Activated naive CD4-positive, alpha-beta T cell treated with anti-CD3 and anti-CD28 coated beads for 36 hours (primary cell): ENCODE results near the gene CLIC1. TPM values are rescaled to one million over a fixed set of nuclear protein-coding genes. Genes with fewer than 3 reads are reported as not detected.

ENCODE experiments used
- CTCF ChIA-PET: fragments of 350-600 bp; sonication (Branson Sonifier 250); formaldehyde crosslinking; loops from one replicate; lab custom pipeline; 2021; ENCODE audit warnings: antibody characterized with exemption; lab: Charles Lee
- DNase-seq: peaks from one replicate; pipeline ENCODE4 v3.0.0-alpha.2; 2020
- H3K27ac Mint-ChIP-seq: one replicate; pipeline ENCODE4 v1.8.0; 2021; ENCODE audit warnings: mild to moderate bottlenecking, mixed read lengths
- H3K27me3 Mint-ChIP-seq: one replicate; pipeline ENCODE4 v1.8.0; 2021; ENCODE audit warnings: low read depth, mixed read lengths
- H3K36me3 Mint-ChIP-seq: one replicate; pipeline ENCODE4 v1.8.0; 2021; ENCODE audit warnings: low read depth, mixed read lengths
- H3K4me1 Mint-ChIP-seq: one replicate; pipeline ENCODE4 v1.8.0; 2021; ENCODE audit warnings: low read depth, mixed read lengths
- H3K4me3 Mint-ChIP-seq: one replicate; pipeline ENCODE4 v1.8.0; 2021; ENCODE audit warnings: mild to moderate bottlenecking, moderate library complexity, mixed read lengths
- H3K9me3 Mint-ChIP-seq: one replicate; pipeline ENCODE4 v1.8.0; 2021; ENCODE audit warnings: mixed read lengths
- intact Hi-C: fragments of 100-400 bp; cut with micrococcal nuclease; formaldehyde crosslinking; loops from one replicate; pipeline ENCODE4 v1.15.1; 2023
- microRNA-seq: library from miRNA; unstranded; fragments of <30 nt; microRNA quantifications from one replicate; pipeline ENCODE4 v1.2.0, GENCODE V29; 2022; ENCODE audit warnings: borderline microRNAs expressed, borderline replicate concordance
- total RNA-seq, 2 experiments: library from RNA; stranded (reverse); gene quantifications; one replicate each; pipeline ENCODE4 v1.2.3, GENCODE V29; 2021

Gene CLIC1
- total RNA-seq, 2 experiments from 2014 or later: 348 to 353 TPM

DNA sequence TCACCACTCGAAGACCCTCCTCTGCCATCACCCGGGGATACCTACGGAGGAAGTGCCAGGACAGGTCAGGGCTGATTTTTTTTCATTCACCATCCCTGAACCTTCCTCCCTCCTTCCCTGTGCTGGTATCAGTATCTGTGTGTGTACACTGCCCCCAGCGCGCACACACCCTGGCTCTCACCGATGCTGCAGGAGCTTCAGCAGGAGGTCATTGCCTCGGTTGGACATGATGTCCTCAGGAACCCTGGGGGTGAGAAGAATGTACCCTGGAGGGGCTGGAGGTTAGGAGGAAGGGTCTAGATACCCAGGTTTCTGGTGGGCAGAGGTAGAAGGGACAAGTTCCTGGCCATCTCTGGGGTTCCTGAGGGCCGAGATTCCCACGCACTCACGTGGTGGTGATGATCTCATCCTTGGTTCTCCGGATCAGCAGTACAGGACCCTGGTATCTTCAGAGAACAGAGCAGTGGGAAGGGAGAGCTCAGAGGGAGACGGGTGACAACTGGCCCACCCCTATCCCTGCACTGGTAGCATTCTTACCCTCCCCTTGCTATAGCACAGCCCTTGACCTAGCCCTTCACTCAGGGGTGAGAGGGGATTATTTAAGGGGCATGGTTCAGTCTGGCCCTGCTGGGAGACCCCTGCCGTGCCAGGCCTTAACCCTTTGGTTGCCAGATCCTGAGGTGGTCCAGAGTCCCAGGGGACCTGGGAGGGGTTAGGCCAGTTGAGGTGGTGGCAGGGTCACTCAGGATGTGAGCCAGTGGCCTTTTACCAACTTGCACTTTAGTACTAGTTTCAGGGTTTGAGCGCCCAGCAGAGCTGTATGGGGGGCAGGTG is 48.3 kb downstream of the CLIC1 start:
- CTCF ChIA-PET: no interaction called here
- H3K27ac Mint-ChIP-seq: peak overlapping the region; percentile 11
- H3K4me3 Mint-ChIP-seq: no peak overlapping the region
- H3K4me1 Mint-ChIP-seq: peaks cover 3% of the 10 kb centered on the region
- peaks cover 9% of the 10 kb centered on the region for H3K36me3 Mint-ChIP-seq
- no peaks in the 10 kb centered on the region for H3K27me3 Mint-ChIP-seq
- intact Hi-C loops: no loop called here
- DNase-seq: no peak
- H3K9me3 Mint-ChIP-seq: no peaks in the 10 kb centered on the region

DNA sequence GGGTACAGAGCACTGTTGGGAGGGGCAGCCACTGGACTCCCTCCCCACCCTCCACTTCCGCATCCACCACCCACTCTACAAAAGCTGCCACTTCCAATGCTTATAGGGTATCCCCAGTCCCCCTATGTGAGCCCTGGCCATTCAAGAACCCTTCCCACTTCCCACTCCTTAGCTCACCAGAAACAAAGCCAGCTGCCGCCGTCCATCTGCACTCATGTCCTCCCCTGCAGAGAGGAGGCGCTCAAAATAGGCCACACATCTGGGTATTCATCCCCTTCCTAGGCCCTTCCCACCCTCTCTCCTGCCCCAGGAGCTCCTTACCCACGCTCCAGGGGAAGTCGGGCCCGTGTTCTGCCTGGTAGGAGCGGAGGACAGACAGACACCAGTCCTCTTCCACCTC is 49.0 kb downstream of the CLIC1 start:
- no peak for DNase-seq
- H3K4me1 Mint-ChIP-seq: peaks cover 3% of the 10 kb centered on the region
- CTCF ChIA-PET: interaction anchor here (1.0 kb wide), 1 partner anchor 41 kb away, joined by 3 read pairs; the partner anchor contains the start of gene DDAH2
- intact Hi-C loops: no loop called here
- peaks cover 7% of the 10 kb centered on the region for H3K36me3 Mint-ChIP-seq
- H3K27ac Mint-ChIP-seq: peak overlapping the region; percentile 11
- no peaks in the 10 kb centered on the region for H3K9me3 Mint-ChIP-seq
- no peak overlapping the region for H3K4me3 Mint-ChIP-seq
- no peaks in the 10 kb centered on the region for H3K27me3 Mint-ChIP-seq

DNA sequence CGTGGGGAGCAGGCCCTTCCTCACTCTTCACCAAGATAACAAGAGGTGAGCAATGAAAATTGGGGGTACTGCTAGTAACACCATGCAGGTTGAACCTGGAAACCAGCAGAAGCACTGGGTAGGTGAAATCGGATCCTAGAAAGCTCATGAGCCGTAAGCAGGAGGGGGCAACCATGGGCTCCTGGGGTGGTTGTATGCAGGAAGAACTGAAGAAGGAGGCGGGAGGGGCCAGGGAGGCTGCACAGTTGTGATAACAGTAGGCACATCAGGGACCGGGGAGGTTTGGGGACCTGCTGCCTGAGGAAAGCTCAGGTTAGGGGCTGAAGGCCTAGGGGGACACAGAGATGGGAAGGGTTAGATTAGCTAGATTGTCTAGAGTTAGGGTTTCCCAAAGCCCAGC is 49.8 kb downstream of the CLIC1 start:
- no peak overlapping the region for H3K4me3 Mint-ChIP-seq
- peaks cover 5% of the 10 kb centered on the region for H3K4me1 Mint-ChIP-seq
- peaks cover 7% of the 10 kb centered on the region for H3K36me3 Mint-ChIP-seq
- H3K9me3 Mint-ChIP-seq: no peaks in the 10 kb centered on the region
- intact Hi-C loops: no loop called here
- CTCF ChIA-PET: interaction anchor here (0.6 to 1.0 kb wide), 2 partner anchors 42 to 49 kb away, joined by 3 read pairs; partner anchors contain the start of gene DDAH2
- no peak for DNase-seq
- no peaks in the 10 kb centered on the region for H3K27me3 Mint-ChIP-seq
- H3K27ac Mint-ChIP-seq: no peak overlapping the region

DNA sequence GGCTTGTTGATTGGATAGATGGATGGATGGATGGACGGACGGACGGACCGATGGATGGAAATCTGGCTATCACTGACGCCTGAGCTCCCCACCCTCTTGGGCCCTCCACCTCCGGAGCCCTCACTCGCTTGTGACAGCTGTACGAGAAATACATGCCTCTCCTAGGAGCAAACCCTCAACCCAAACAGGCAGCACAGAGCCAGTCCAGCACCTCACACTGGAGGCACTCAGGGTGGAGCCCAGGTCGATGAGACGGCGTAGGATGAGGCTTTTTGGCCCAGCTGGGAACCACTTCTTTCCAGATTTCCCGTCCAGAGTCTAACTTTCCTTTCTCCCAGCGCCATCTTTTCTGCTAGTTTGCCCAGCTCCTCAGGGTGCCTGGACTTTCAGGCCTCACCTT is 52.7 kb downstream of the CLIC1 start:
- intact Hi-C loops: no loop called here
- Mint-ChIP-seq H3K4me3 (no peak overlapping the region), H3K4me1 (peaks cover 11% of the 10 kb centered on the region), H3K27me3 (no peaks in the 10 kb centered on the region), H3K27ac (no peak overlapping the region), H3K9me3 (no peaks in the 10 kb centered on the region), H3K36me3 (peaks cover 1% of the 10 kb centered on the region)
- CTCF ChIA-PET: interaction anchor here (1.0 kb wide), 1 partner anchor 87 kb away, joined by 6 read pairs; no protein-coding TSS in a partner anchor
- no peak for DNase-seq

DNA sequence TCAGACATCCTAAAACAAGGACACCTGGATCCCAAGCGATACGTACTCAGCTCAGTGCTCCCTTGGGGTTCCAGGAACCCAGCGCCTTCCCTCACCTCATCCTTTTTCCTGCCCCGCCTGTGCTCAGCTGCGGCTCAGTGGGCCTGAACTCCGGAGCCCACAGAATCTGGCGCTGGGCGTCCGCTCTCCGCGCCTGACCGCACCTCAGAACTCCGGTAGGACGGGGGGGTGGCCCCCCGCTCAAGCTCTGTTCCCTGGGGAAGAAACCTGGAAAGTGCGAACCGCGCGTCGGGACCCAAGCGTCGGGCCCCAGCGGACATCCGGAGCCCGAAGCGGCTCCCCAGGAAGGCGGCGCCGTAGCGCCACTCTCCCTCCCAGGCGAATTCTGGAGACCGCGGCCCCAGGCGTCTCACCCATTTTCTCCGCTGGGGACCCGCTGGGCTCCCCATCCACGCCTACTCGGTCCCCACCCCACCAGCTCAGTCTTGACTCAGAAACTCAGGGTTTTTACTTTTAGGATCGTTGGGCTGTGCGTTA is 55.1 kb downstream of the CLIC1 start:
- no peaks in the 10 kb centered on the region for H3K9me3 Mint-ChIP-seq
- intact Hi-C loops: loop anchor here (2.0 kb wide), 5 partner anchors 88 to 272 kb away; partner anchors contain the start of gene NEU1
- H3K27me3 Mint-ChIP-seq: no peaks in the 10 kb centered on the region
- DNase-seq: peak; percentile 62
- H3K4me1 Mint-ChIP-seq: peaks cover 11% of the 10 kb centered on the region
- CTCF ChIA-PET: interaction anchor here (0.6 to 1.9 kb wide), 12 partner anchors 8 to 271 kb away, joined by 3 to 12 read pairs (median 5); partner anchors contain the start of genes ABHD16A, HSPA1B and MSH5
- no peak overlapping the region for H3K27ac Mint-ChIP-seq
- H3K4me3 Mint-ChIP-seq: peak overlapping the region; percentile 74
- H3K36me3 Mint-ChIP-seq: no peaks in the 10 kb centered on the region

Small RNA genes within 50 kb of the gene (microRNA-seq; reads per million reads assigned to microRNA genes)
- not detected for gene MIR4646

Other genes with a start within 250 kb of the CLIC1 start
- 10 to 100 TPM; 21.4 to 22.6 TPM for gene MICB, start 238.4 kb downstream of the CLIC1 start, total RNA-seq
- not detected for gene MCCD1, start 207.6 kb downstream of the CLIC1 start, total RNA-seq
- 100 to 1,000 TPM; 600 to 624 TPM for gene DDX39B, start 194.5 kb downstream of the CLIC1 start, total RNA-seq
- 1 to 10 TPM; 1.2 to 1.4 TPM for gene ATP6V1G2, start 189.9 kb downstream of the CLIC1 start, total RNA-seq
- 10 to 100 TPM; 20.4 to 20.6 TPM for gene NFKBIL1, start 188.9 kb downstream of the CLIC1 start, total RNA-seq
- gene LTA, start 164.2 kb downstream of the CLIC1 start, total RNA-seq: 100 to 1,000 TPM; 165 to 173 TPM
- gene TNF, start 161.0 kb downstream of the CLIC1 start, total RNA-seq: 10 to 100 TPM; 31.6 to 33.2 TPM
- 10 to 100 TPM; 50.5 to 52.3 TPM for gene LTB, start 154.1 kb downstream of the CLIC1 start, total RNA-seq
- 10 to 100 TPM; 11.5 to 12.5 TPM for gene LST1, start 150.3 kb downstream of the CLIC1 start, total RNA-seq
- gene NCR3, start 143.5 kb downstream of the CLIC1 start, total RNA-seq: 1 to 10 TPM; 2.8 TPM
- 100 to 1,000 TPM; 120 to 129 TPM for gene AIF1, start 121.3 kb downstream of the CLIC1 start, total RNA-seq
- 100 to 1,000 TPM; 283 to 304 TPM for gene PRRC2A, start 115.8 kb downstream of the CLIC1 start, total RNA-seq
- gene BAG6, start 83.9 kb downstream of the CLIC1 start, total RNA-seq: 100 to 1,000 TPM; 286 to 295 TPM
- gene APOM, start 80.6 kb downstream of the CLIC1 start, total RNA-seq: 1 to 10 TPM; 2.6 to 3.7 TPM
- 1 to 10 TPM; 8.8 to 9.0 TPM for gene C6orf47, start 75.8 kb downstream of the CLIC1 start, total RNA-seq
- 10 to 100 TPM; 31.2 to 32.4 TPM for gene GPANK1, start 71.5 kb downstream of the CLIC1 start, total RNA-seq
- gene CSNK2B, start 70.5 kb downstream of the CLIC1 start, total RNA-seq: 100 to 1,000 TPM; 215 to 219 TPM
- gene LY6G5B, start 66.6 kb downstream of the CLIC1 start, total RNA-seq: 1 to 10 TPM; 6.4 to 6.5 TPM
- 1 to 10 TPM in 1 of 2 experiments, under 1 TPM in 1; 0.93 to 1.4 TPM for gene LY6G5C, start 55.5 kb downstream of the CLIC1 start, total RNA-seq
- 10 to 100 TPM; 19.9 to 22.5 TPM for gene ABHD16A, start 33.2 kb downstream of the CLIC1 start, total RNA-seq
- not detected for gene LY6G6F, start 29.7 kb downstream of the CLIC1 start, total RNA-seq
- gene LY6G6D, start 21.2 kb downstream of the CLIC1 start, total RNA-seq: not detected
- gene LY6G6C, start 14.8 kb downstream of the CLIC1 start, total RNA-seq: not detected
- under 1 TPM in 1 of 2 experiments, not detected in 1; 0.49 TPM for gene MPIG6B, start 13.2 kb downstream of the CLIC1 start, total RNA-seq
- 10 to 100 TPM in 1 of 2 experiments, 1 to 10 TPM in 1; 8.5 to 11.3 TPM for gene DDAH2, start 7.2 kb downstream of the CLIC1 start, total RNA-seq
- 100 to 1,000 TPM; 101 to 105 TPM for gene MSH5, start 3.5 kb upstream of the CLIC1 start, total RNA-seq
- gene SAPCD1, start 26.1 kb upstream of the CLIC1 start, total RNA-seq: 10 to 100 TPM in 1 of 2 experiments, 1 to 10 TPM in 1; 9.8 to 10.5 TPM
- gene VWA7, start 40.8 kb upstream of the CLIC1 start, total RNA-seq: under 1 TPM; 0.69 to 0.89 TPM
- 100 to 1,000 TPM; 157 to 161 TPM for gene VARS1, start 59.2 kb upstream of the CLIC1 start, total RNA-seq
- gene LSM2, start 70.4 kb upstream of the CLIC1 start, total RNA-seq: 100 to 1,000 TPM; 172 to 174 TPM
- gene HSPA1L, start 78.8 kb upstream of the CLIC1 start, total RNA-seq: under 1 TPM; 0.86 to 0.95 TPM
- 10 to 100 TPM; 19.8 to 23.1 TPM for gene HSPA1A, start 79.0 kb upstream of the CLIC1 start, total RNA-seq
- gene HSPA1B, start 91.2 kb upstream of the CLIC1 start, total RNA-seq: 10 to 100 TPM; 47.8 to 50.1 TPM
- gene NEU1, start 126.3 kb upstream of the CLIC1 start, total RNA-seq: 1 to 10 TPM; 8.4 to 9.2 TPM
- under 1 TPM in 1 of 2 experiments, not detected in 1; 0.10 TPM for gene SLC44A4, start 142.5 kb upstream of the CLIC1 start, total RNA-seq
- 10 to 100 TPM; 33.0 to 37.3 TPM for gene EHMT2, start 161.2 kb upstream of the CLIC1 start, total RNA-seq
- under 1 TPM; 0.57 to 0.69 TPM for gene ZBTB12, start 165.6 kb upstream of the CLIC1 start, total RNA-seq
- gene C2, start 191.2 kb upstream of the CLIC1 start, total RNA-seq: 1 to 10 TPM; 1.6 to 2.1 TPM
- 1 to 10 TPM in 1 of 2 experiments, under 1 TPM in 1; 0.74 to 1.7 TPM for gene CFB, start 209.6 kb upstream of the CLIC1 start, total RNA-seq
- 10 to 100 TPM; 83.2 to 87.4 TPM for gene NELFE, start 222.4 kb upstream of the CLIC1 start, total RNA-seq
- gene SKIC2, start 222.6 kb upstream of the CLIC1 start, total RNA-seq: 100 to 1,000 TPM in 1 of 2 experiments, 10 to 100 TPM in 1; 93.6 to 101 TPM
- gene DXO, start 235.6 kb upstream of the CLIC1 start, total RNA-seq: 10 to 100 TPM; 12.5 to 13.0 TPM
- gene C4A, start 245.5 kb upstream of the CLIC1 start, total RNA-seq: 1 to 10 TPM; 3.2 to 3.5 TPM